ENCODE data around the gene IPPK. TPM values are rescaled to one million over a fixed set of nuclear protein-coding genes. Genes with fewer than 3 reads are reported as not detected.
A peak's percentile ranks its signal among the peaks of the same experiment; 100 is the strongest.

The IPPK gene
- total RNA-seq, 1 donor from 2014 or later = 28.0 TPM

DNA sequence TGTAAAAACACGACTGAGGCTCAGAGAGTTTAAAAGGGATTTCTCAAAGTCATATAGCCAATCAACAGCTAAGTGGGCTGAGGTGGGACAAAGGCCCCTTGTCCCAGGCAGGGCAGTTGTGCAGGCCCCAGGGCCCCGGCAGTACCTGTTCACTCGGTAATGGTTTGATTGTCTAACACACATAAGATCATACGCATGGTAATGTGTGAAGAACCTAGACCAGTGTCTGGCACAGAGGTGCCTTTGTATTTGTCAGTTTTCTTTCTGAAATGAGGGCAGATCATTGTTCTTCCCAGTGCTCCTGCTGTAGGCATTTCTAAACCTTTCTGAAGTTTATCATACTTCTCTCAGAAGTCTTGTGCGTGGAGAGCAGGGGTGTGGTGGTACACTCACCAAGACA, 66.8 kb downstream of the IPPK start:
- peaks cover 7 to 43% of the 10 kb centered on the region in 2 donors for H3K4me1 ChIP-seq
- TF ChIP-seq, protein P1, sequence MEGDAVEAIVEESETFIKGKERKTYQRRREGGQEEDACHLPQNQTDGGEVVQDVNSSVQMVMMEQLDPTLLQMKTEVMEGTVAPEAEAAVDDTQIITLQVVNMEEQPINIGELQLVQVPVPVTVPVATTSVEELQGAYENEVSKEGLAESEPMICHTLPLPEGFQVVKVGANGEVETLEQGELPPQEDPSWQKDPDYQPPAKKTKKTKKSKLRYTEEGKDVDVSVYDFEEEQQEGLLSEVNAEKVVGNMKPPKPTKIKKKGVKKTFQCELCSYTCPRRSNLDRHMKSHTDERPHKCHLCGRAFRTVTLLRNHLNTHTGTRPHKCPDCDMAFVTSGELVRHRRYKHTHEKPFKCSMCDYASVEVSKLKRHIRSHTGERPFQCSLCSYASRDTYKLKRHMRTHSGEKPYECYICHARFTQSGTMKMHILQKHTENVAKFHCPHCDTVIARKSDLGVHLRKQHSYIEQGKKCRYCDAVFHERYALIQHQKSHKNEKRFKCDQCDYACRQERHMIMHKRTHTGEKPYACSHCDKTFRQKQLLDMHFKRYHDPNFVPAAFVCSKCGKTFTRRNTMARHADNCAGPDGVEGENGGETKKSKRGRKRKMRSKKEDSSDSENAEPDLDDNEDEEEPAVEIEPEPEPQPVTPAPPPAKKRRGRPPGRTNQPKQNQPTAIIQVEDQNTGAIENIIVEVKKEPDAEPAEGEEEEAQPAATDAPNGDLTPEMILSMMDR (IDR thresholded peaks at IDR 0.05) = no peak
- intact Hi-C loops (cut with DNase I) = loop anchor here (5.0 kb wide), 2 partner anchors 66 to 96 kb away; partner anchors contain the start of gene ECM2

DNA sequence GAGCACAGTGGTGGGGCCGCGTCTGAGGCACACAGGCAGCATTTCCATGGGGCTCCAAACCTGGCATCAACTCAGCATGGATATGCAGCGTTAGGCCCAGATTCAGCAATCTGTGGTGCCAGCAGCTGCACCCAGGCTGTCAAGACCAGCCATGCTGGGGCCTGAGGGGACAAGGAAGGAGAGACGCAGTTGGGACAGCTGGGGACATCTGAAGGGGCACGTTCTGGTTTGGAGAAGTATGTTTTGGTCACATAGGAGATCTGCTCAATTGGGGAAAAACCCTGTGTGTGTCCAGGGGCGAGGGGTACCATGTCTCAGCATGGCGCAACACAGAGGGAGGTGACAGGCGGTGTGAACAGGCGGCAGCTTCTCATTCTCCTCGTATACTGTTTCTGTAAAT, 67.5 kb downstream of the IPPK start:
- Histone ChIP-seq H3K4me1 (peaks cover 7 to 39% of the 10 kb centered on the region in 2 donors), H3K4me3 (no peak overlapping the region), H3K27ac (peak overlapping the region in 1 of 2 donors; percentile 83), H3K27me3 (no peaks in the 10 kb centered on the region), H3K36me3 (no peaks in the 10 kb centered on the region), H3K9me3 (no peaks in the 10 kb centered on the region)
- intact Hi-C loops (cut with DNase I) = loop anchor here (5.0 kb wide), 2 partner anchors 65 to 95 kb away; partner anchors contain the start of gene ECM2
- TF ChIP-seq, protein P1 (IDR thresholded peaks at IDR 0.05) = no peak
- DNase-seq (ENCODE audit: low spot score in 2 of 2) = no peak

More for the DNA sequence above, 66.8 kb downstream of the IPPK start:
- Histone ChIP-seq H3K27me3 (no peaks in the 10 kb centered on the region), H3K9me3 (no peaks in the 10 kb centered on the region), H3K36me3 (no peaks in the 10 kb centered on the region), H3K4me3 (no peak overlapping the region), H3K27ac (peak overlapping the region in 1 of 2 donors; percentile 26)
- no peak for DNase-seq (ENCODE audit: low spot score in 2 of 2)

DNA sequence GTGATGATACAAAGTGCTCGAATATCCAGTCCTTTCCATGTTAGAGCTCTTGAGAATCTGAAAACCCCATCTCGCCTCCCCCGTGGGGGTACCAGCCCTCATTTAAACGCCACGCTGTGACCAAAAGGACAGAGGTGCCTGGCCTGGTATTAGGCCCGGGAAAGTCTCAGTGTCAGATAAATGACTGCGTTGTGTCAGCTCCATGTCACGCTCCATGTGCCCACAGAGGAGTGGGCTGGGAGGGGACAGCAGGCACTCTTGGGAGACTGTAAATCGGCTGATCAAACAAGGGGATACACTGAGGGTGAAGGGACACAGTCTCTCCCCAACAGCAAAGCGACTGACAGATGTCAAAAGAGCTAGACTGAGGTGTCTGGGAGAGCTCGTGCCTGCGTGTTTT, 68.5 kb downstream of the IPPK start:
- DNase-seq (ENCODE audit: low spot score in 2 of 2) = no peak
- Histone ChIP-seq H3K4me3 (no peak overlapping the region), H3K27me3 (no peaks in the 10 kb centered on the region), H3K36me3 (no peaks in the 10 kb centered on the region), H3K9me3 (no peaks in the 10 kb centered on the region), H3K4me1 (peaks cover 7 to 44% of the 10 kb centered on the region in 2 donors), H3K27ac (peak overlapping the region; percentile 83 to 85)
- TF ChIP-seq, protein P1 (IDR thresholded peaks at IDR 0.05) = no peak
- intact Hi-C loops (cut with DNase I) = loop anchor here (5.0 kb wide), 2 partner anchors 64 to 94 kb away; partner anchors contain the start of gene ECM2

DNA sequence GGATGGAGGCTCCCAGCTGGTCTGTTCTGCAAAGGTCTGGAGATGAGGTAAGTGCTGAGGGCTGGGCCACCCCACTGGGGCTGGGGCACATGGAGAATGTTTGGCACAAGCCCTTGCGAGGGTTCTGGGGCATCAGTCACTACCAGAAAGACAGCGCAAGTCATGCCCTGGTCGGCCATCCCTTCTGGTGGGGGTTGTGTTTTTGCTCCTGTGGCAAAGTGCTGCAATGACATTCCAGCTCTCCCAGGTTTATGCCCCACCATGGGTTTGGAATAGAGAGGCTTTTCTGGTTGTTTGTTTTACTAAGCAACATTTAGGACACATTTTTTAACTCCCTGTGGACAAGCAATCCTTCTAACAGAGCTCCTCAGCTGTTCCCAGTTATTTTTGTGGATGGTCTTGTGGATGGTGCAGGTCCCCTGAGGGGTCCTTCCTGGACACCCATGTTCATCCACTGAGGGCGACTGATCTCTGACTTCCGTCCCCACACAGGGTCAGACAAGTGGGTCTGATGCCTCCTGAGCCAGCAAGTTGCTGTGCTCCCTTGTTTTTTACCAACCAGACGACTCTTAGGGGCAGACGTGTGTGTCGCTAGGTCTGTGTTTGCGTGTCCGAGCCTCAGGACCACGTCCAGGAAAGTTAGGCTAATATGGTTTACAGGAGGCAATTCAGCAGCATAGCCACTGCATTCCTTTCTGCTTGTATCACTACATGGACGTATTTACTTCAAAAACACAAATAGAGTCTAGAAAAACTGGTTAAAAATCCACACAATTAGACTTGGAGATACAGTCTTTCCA, 69.3 kb downstream of the IPPK start:
- no peak for DNase-seq (ENCODE audit: low spot score in 2 of 2)
- Histone ChIP-seq H3K27ac (peak overlapping the region; percentile 83 to 85), H3K4me3 (peak overlapping the region in 1 of 2 donors; percentile 9), H3K9me3 (no peaks in the 10 kb centered on the region), H3K27me3 (no peaks in the 10 kb centered on the region), H3K36me3 (no peaks in the 10 kb centered on the region), H3K4me1 (peaks cover 7 to 44% of the 10 kb centered on the region in 2 donors)
- TF ChIP-seq, protein P1 (IDR thresholded peaks at IDR 0.05) = no peak
- intact Hi-C loops (cut with DNase I) = loop anchor here (5.0 kb wide), 2 partner anchors 63 to 93 kb away; partner anchors contain the start of gene ECM2

DNA sequence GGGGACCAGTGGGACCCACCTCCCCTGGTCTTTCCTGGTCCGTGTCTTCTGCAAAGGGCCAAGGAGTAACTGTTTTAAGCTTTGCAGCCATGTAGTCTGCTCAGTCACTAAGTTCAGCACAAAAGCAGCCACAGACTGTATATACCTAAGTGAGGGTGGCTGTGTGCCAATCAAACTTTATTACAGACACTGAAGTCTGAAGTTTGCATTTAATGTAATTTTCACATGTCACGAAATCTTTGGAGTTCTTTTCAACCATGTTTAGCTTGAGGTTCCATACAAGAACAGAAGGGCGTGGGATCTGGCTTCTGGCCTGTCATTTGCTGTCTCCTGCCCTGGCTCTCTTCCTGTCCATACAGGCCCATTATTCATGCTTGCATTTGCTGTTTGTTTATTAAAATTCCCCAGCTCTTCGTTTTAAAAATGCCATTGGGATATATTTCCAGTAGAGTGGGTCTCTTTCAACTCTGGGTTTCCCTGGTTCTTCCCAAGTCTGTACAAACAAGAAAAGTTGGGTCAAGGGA, 69.9 kb downstream of the IPPK start:
- peak overlapping the region; percentile 83 to 85 for H3K27ac ChIP-seq

More for the DNA sequence above, 69.9 kb downstream of the IPPK start:
- Histone ChIP-seq H3K27me3 (no peaks in the 10 kb centered on the region), H3K4me3 (no peak overlapping the region), H3K4me1 (peaks cover 7 to 44% of the 10 kb centered on the region in 2 donors), H3K9me3 (no peaks in the 10 kb centered on the region), H3K36me3 (no peaks in the 10 kb centered on the region)
- no peak for DNase-seq (ENCODE audit: low spot score in 2 of 2)
- intact Hi-C loops (cut with DNase I) = loop anchor here (5.0 kb wide), 3 partner anchors 38 to 93 kb away; partner anchors contain the start of gene ECM2
- TF ChIP-seq, protein P1 (IDR thresholded peaks at IDR 0.05) = no peak
